HG03060 (cell line): ENCODE results near the gene H3-3A.

Source experiments
- ATAC-seq: cut with Tn5 transposase; IDR thresholded peaks from one replicate; pipeline ENCODE4 v1.9.1; 2021; ENCODE audit warnings: low read depth, moderate number of reproducible peaks; ENCODE audit not compliant: unreplicated experiment

Gene H3-3A

DNA sequence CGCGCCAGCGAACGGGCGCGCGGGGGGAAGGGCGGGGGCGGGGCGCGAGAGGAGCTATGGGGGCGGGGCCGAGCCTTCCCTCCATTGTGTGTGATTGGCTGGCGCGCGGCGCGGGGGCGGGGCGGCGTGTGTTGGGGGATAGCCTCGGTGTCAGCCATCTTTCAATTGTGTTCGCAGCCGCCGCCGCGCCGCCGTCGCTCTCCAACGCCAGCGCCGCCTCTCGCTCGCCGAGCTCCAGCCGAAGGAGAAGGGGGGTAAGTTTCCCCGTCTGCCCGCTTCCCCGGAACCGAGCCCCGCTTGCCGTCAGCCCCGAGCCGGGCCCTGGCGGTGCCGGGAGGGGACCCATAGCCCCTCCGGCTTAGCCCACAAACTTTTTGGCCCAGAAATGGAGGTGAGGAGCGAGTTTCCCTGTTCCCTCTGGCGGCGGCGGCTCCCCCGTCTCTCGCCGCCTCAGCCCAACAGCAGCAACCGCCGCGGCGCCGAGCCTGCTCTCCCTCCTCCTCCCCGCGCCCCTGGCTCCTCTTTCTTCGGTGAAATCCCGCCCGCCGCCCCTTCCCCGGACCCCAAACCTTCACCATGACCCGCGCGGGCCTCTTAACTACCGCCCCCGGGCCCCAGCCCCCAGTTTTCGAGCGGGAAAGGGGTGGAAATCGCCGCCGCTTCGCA lies at the start of gene H3-3A:
H3-3A (plus strand) TSS at position 159 of the 666 bp plus-strand sequence. CDS start 1,636 bp downstream, outside the sequence.
- ATAC-seq, result peak; percentile 32

DNA sequence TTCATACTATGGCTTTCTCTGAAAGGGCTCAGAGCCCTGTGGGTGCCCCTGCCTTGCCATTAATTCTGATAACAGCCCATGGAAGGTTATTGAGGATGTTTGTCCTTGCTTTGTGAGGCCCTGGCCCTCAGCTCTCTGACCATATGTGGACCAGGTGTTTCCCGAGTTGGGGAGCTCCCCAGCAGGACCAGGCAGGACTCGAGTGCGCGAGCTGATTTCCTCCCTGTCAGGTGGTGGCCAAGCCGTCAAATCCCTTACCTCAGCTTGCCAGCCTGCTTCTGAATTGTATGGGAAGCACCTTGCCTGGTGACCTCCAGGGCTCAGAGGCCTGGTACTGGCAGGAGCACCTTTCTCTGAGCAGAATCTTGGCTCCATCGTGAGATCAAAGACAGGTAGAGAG lies 45.4 kb upstream of the H3-3A start:
- ATAC-seq, result no peak

DNA sequence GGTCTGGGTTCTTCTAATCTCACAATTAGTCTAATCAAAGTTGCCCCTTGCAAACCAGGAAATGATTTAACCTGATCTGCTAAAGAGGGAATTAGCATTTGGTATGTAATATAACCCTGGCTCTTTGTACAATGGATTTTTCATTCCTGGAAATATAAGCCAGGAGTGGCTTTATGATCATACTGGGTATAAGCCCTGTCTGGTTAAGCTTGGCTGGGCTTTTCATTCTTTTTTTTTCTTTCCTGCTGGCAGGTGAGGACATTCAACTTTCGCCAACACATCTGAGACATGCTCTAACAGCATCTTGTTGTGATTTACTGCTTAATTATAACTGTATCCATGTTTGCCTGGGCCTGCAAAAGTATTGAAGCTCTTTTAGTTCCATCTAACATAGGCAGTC lies 42.9 kb upstream of the H3-3A start:
- ATAC-seq, result no peak

DNA sequence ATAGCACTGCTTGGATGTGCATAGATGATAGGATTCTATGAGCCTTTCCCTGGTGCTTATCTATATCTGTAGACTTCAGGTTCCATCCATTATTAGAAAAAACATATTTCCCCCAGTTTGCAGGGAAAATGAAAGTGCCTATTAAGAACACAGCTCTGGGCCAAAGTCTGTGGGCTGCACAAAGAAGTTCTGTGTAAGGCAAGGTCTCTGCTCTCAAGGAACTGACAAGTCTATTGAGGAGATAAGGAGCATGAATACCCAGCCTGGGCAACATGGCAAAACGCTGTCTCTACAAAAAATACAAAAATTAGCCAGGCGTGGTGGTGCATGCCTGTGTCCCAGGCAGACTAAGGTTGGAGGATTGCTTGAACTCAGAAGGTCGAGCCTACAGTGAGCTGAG lies 41.1 kb upstream of the H3-3A start:
- ATAC-seq, result no peak

DNA sequence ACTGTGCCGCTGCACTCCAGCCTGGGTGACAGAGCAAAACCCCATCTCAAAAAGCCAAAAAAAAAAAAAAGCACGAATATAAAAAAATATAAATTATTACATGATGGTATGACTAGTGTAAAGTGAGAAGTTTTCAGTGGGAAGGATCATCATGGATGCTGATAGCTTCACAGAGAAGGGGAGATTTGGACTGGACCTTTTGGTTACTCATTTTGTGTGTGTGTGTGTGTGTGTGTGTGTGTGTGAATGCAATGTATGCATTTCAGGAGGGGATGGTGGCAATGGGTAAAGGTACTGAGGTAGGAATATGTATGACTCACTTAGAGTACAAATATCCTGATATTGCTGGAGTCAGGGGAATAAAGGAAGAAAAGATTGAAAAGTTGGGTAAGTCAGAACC lies 40.7 kb upstream of the H3-3A start:
- ATAC-seq, result no peak

DNA sequence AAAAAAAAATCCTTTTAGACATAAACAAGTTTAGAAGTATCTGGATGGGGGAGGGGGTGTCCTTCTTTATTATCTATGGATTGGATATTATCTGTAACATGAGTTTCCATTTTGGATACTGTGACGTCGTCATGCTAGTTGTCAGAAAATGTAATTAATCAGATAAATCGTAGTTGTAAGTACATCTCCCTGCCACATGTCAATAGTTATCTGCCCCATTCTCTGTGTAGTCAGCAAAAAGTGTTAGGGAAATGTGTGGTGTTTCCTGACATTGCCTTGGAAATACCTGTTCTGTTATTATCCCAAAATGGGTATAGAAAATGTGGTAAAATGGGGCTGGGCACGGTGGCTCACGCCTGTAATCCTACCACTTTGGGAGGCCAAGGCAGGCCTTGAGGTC lies 38.8 kb upstream of the H3-3A start:
- ATAC-seq, result no peak

DNA sequence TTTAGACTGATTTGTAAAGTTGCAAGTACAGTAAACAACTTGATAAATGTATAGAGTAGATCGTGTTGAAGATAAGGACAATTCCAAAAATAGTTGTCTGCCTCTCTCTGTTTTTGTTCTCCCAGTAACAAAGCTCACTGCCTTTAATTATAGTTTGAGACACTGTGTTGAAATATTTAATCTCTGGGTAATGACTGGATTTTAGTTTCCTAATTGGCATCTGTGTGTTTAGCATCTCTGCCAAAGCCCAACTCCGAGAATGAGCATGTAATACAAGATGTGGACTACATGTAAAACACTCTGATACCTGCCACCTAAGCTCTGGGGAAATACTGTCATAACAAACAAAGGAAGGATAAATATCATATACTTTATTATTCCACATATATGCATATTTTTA lies 35.7 kb upstream of the H3-3A start:
- ATAC-seq, result no peak

DNA sequence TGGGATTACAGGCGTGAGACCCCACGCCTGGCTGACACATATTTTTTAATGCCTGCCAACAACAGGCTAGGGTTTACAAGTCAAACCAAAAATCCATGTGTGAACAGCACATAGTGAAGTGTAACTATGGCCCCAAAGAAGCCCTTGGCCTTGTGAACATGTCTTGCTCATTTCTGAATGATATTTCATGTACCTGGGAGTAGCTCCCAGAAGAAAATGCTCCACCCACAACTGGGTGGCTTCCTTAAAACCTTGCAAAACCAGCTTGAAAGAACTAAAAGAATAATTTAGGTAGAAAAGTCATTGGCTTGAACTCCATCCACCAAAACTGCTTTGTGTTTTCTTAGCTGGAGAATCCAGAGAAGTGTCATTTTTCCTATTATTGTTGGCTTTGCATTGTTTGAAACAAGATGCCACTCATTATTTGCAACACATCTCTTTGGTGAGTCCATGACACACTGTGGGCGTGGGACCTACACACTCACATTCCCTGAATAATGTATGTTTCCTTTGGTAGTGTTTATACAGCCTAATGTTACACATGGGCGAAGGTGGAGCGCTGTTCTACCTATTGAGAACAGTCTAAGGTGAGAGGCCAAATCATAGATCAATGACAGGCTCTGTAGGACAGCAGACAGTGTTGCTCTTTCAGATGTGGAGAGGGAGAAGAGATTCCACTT lies 34.8 kb upstream of the H3-3A start:
- no peak for ATAC-seq

DNA sequence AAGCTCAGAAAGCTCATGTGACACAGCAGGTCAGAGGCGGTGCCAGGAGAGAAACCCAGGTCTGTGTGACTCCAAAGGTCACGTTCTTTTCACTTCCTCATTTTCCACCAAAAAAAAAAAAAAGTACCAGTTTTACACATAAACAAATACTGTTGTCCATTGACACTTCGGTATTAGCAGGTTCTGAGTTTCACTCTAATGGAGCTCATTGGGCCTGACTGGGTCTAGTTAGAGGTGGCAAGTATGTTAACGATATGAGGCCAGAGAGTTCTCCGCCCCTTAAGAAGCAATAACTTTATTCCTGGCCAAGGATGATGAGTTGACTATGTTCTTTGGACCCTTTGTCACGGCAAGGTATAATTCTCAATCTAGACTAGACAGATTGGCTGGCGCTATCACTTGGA lies 33.4 kb upstream of the H3-3A start:
- ATAC-seq, result peak; percentile 93

DNA sequence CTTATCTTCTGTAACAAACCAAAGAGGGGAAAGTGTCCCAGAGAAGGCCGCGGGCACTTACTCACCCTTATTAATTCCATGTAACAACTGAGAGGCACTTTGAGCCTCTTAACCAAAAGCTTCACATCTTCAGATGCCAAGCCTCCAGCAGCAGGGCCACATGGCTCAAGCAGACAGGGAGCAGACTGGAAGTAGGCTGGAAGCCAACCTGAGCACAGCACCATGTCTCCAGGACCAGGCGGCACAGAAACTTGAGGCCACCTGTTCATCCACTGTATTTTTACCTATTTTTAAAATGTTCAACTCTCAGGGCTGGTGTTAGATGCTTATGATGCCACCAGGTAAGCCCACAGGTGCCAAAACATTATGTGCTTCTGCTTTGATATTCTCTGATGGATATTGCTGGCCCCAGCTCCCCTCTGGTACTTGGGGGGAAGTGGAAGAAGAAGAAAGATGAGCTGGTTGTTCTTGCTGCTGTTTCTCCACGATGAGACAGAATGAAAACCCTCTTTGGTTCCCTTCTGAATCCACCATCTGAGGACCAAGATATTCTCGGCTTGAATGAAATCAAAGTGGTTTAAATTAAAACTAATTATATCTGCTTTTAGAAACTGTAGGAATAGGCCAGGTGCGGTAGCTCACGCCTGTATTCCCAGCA lies 32.8 kb upstream of the H3-3A start:
- ATAC-seq, result no peak

DNA sequence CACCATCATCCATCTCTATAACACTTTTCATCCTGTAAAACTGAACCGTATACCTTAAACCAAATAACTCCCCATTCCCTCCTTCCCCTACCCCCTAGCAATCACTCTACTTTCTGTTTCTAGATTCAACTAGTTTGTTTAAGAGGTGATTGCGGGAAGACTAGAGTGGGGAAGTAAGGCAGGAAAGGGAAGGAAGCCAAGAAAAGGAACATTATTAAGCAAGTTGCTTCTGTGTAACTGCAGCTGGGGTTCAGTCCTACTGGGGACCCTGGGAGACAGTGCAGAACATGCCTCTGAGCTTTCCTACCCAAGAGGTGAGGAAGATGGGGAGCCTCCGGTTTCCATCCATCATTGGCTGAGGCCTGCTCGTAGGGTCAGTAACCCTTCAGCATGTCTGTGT lies 28.9 kb upstream of the H3-3A start:
- ATAC-seq, result no peak

DNA sequence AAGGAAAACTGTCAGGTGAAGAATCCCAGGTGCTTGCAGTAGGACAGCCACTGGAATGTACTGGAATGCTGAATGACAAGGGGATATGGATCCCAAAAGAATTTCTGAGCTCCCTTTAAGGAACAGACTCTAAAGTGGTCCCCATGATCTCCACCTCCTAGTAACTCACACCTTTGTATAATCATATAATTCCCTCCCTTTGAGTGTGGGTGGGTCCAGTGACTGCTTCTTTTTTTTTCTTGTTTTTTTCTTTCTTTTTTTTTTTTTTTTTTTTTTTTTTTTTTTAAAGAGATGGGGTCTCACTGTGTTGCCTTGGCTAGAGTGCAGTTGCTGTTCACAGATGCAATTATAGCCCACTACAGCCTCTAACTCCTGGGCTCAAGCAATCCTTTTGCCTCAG lies 28.5 kb upstream of the H3-3A start:
- no peak for ATAC-seq

DNA sequence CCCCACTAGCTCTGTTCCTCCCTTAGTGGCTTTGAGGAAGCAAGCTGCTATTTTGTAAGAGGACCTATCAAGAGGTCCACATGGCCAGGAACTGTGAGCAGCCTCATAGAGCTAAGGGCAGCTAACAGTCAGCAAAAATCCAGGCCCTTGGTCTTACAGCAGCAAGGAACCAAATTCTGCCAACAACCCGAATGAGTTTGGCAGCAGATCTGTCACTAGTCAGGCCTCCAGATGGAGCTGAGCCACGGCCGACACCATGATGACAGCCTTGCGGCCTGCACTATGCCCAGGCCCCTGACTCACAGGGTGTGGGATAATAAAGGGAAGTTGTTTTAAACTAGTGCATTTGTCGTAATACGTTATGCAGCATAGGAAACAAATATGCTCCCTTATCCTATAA lies 28.0 kb upstream of the H3-3A start:
- ATAC-seq, result no peak

DNA sequence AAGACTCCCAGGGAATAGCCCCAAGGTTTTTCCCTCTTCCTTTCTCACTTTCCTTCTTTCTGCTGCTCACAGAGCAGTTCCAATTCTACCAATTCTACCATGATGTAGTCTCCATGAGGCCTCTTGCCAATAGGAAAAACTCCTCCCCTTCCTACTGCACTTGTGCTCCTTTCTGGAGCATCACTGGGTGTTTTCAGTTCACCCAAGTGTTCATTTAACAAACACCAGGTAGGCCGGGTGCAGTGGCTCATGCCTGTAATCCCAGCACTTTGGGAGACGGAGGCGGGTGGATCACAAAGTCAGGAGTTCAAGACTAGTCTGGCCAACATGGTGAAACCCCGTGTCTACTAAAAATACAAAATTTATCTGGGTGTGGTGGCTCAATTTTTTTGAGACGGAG lies 26.6 kb upstream of the H3-3A start:
- no peak for ATAC-seq

DNA sequence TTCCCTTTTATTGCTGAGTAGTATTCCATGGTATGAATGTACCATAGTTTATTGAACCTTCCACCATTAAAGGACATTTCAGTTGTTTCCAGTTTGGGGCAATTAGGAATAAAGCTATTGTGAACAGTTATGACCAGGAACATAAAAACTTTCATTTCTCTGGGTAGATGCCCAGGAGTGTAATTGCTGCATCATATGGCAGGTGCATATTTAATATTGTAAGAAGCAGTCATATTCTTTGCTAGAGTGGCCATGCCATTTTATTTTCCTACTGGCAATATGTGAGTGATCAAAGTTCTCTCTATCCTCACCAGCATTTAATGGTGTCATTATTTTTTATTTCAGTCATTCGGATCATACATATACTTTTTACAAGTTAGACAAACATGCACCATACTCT lies 23.9 kb upstream of the H3-3A start:
- no peak for ATAC-seq

DNA sequence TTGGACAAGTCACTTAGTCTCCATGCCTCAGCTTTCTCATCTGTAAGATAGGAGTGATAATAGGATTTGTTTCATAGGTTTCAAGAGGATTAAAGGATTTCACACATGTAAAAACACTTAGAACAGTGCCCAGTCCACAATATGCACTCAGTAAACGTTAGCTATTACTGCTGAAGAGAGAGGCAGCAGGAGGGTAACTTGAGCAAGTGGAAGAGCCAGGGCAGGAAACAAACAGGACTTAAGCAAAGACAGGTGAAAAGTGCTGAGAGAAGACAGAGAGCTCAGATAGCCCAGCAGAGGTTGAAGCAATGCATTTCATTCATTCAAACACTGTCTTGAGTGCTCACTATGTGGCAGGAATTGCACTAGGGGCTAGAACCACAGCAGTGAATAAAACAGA lies 21.1 kb upstream of the H3-3A start:
- ATAC-seq, result no peak

DNA sequence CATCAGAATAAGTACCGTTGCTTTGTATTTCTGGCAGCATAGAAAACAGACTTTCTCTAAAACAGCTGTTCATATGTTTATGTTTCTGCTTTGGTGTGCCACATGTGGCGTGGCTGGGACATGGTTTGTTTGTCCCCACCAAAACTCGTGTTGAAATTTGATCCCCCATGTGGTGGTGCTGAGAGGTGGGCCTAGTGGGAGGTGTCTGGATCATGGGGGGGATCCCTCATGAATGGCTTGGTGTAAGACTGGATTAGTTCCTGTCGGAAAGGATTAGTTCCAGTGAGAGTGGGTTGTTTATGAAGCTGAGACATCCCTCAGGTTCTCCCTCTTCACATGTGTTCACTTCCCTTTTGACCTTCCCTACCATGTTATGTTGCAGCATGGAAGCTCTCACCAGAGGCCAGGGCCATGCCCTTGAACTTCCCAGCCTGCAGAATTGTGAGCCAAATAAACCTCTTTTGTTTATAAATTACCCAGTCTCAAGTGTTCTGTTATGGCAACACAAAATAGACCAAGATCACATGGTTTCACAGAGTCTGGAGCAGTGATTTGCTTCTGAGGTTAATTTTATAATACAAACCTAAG lies 17.9 kb upstream of the H3-3A start:
- ATAC-seq, result no peak

DNA sequence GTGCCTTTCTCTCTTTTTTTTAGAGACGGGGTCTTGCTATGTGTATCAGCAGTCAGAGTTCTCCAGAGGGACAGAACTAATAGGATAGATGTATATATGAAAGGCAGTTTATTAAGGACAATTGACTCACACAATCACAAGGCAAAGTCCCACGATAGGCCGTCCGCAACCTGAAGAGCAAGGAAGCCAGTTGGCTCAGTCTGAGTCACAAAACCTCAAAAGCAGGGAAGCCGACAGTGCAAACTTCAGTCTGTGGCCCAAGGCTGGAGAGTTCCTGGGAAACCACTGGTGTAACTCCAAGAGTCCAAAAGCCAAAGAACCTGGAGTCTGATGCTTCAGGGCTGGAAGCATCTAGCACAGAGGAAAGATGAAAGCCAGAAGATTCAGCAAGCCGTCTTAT lies 16.3 kb upstream of the H3-3A start:
- ATAC-seq, result no peak

DNA sequence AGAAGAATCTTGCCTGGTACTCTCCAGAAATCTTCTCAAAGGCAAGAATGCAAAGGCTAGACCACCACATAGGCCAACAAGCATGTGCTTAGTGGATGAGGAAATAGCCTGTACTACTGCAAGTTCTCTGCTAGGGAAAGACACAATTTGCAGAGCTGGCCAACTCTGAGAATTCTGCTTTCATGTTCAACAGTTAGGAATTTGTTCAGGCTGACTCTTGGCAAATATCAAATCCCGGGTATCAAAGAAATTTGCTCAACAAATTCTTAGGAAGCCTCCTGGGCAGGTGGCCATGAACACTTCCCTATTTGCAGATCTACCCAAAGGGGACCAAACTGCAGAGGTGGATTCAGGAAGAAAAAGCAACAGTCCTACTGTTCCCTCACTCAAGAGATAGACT lies 15.0 kb upstream of the H3-3A start:
- no peak for ATAC-seq

DNA sequence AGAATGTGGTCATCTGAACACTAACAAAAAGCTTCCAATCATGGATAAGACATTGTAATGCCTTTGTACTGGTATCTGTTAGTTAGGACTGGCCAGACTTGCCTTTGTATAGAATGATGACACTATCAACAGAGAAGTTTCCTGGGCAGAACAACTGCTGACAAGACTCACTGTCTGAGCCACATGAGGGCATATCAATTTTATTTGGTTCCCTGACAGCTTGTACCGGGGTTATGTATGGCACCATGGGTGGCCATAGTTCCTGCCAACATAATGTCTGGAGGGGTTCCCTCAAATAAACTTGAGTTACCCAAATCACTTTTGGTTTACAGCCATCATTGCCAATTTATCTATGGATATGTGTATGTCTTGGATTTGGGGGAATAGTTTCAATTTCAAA lies 13.6 kb upstream of the H3-3A start:
- ATAC-seq, result no peak

DNA sequence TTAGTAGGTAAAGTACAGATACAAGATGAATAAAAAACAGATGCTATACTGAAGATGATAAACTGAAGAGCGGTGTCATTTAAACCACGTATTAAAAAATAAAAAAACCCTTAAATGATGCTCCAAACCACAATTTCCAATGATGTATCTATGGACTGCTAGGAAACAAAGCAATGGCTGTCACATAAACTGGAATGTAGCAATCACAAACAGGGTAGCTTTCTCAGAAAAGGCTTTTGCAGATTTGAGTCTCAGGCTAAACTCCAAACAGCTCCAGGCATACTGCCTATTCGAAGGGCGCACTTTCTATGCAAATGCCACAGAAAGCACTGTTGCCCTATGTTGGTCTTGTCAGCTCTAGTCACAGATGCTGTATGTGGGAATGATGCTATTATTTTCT lies 12.4 kb upstream of the H3-3A start:
- no peak for ATAC-seq

DNA sequence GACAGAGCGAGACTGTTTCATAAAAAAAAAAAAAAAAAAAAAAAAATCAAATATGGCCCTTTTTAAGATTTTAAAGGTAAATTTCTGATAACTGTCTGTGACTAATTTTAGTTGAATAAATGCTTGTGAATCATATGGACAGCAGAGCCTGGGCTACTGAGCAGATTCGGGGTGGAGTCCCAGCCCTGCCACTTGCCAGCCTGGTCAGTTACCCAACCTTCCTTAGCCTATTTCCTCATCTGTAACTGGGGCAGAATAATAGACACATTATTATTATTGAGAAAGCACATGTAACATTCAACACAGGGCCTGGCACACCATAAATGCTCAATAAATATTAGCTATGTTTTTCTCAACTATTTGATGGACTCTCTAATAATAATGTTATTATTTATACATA lies 11.2 kb upstream of the H3-3A start:
- no peak for ATAC-seq
